GM12873 (cell line): ENCODE measurements around the gene LRRTM3.

ENCODE experiments used
- TF ChIP-seq, protein P1 (sequence below): IDR thresholded peaks from 2 replicates; pipeline ENCODE4 v1.5.1; 2012; ENCODE audit warnings: low read depth, mild to moderate bottlenecking, moderate library complexity, low read length, control low read depth; ENCODE audit not compliant: insufficient read depth; ENCODE audit errors: missing control alignments

LRRTM3 gene

DNA sequence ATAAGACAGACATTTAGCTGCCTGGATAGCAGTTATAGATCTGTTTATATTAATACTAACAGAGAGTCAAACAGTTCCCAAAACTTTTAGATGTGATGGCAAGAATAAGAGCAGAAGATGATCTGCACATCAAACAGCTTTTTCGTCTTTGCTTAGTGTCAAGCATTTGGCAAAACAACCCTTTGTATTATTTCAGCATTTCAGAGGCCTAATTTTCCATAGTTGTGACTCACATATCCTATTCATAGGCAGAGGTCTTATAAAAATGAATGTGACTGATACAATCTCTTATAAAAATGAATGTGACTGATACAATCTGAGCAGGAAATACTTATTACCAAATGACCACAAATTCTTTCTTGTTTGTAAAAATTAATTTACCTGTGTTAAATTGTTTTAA lies 71.2 kb downstream of the LRRTM3 start:
- TF ChIP-seq, protein P1, sequence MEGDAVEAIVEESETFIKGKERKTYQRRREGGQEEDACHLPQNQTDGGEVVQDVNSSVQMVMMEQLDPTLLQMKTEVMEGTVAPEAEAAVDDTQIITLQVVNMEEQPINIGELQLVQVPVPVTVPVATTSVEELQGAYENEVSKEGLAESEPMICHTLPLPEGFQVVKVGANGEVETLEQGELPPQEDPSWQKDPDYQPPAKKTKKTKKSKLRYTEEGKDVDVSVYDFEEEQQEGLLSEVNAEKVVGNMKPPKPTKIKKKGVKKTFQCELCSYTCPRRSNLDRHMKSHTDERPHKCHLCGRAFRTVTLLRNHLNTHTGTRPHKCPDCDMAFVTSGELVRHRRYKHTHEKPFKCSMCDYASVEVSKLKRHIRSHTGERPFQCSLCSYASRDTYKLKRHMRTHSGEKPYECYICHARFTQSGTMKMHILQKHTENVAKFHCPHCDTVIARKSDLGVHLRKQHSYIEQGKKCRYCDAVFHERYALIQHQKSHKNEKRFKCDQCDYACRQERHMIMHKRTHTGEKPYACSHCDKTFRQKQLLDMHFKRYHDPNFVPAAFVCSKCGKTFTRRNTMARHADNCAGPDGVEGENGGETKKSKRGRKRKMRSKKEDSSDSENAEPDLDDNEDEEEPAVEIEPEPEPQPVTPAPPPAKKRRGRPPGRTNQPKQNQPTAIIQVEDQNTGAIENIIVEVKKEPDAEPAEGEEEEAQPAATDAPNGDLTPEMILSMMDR, result no peak

DNA sequence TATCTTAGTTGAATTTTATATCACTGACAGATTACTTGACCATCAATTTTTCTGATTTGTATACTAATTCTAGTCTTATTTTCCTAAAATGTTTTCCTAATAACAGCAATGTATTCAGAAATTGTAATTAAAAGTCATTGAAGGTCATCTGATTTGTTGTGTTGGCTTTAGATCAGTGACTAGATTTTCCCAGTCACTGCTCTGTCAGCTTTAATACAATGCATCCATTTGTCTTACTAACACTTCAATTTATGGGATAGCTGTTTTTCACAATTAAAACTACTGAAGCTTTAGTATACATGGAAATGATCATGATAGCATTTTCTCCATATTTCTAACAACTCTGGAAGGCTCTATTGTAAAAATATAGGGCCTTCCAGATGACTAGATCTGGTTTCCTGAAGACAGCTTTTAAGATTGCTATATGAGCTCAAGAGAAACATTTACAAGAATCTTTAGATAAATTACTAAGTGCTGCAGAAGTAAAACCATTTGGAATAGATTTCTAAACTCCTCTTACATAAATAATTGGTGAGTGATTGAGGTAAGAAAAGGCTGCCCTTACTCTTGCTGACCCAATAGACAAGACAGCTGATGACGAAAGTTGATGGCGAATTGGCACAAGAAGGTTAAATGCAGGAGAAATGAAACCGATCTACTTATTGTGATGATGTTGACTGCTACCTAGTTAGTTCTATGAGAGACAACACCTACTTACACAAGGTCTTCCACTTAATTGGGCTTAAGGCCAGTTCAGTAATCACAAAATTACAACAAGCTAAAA lies 74.1 kb downstream of the LRRTM3 start:
- TF ChIP-seq, protein P1, result no peak

DNA sequence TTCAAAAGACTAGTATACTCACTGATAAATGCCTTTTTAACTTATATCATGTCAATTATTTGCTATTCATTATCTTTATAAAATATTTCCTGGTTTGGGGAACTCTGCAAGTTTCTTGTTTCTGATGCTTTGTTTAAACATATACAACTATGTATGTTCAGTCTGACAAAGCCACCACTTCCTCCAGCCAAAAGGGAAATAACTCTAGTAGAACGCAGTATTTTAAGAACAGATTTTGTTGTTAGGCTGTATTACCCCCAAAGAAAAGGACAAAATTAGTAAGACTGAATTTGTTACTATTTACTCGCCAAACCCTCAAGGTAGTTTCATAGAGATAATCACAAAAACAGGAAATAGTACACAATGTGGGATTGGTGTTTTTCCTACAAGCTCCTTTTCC lies 78.9 kb downstream of the LRRTM3 start:
- TF ChIP-seq, protein P1, result no peak

DNA sequence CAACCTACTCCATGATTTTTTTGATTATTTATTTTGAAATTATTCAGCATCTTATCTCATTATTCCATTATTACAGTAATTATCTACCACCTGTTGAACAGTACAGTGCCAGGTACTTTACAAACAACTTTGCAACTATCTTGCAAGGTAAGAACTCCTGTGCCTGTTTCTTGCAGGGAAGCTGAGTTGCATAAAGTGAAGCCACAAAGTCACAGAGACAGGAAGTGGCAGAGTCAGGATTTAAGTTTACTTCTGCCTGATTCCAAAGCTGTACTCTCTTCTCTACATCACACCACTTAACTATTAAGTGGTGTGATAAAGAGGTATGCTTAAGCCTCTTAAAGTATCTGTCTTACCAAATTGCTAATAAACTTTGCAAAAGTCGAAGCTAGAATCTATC lies 80.1 kb downstream of the LRRTM3 start:
- TF ChIP-seq, protein P1, result no peak

DNA sequence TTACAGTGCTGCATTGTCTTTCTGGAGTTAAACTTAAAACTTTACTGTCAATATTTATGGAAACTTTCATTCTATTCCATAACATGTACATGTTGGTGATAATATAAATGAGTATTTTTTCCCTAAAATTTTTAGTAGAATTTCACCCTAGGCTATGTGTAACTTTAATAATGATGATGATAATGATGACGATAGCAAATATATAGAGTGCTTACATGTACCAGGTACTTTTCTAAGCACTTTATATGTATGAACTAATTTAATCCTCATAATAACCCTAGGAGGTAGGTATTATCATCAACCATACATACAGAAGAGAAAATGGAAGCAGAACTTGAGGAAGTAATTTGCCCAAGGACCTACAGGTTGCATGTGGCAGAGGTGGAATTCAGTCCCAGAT lies 85.6 kb downstream of the LRRTM3 start:
- TF ChIP-seq, protein P1, result no peak

DNA sequence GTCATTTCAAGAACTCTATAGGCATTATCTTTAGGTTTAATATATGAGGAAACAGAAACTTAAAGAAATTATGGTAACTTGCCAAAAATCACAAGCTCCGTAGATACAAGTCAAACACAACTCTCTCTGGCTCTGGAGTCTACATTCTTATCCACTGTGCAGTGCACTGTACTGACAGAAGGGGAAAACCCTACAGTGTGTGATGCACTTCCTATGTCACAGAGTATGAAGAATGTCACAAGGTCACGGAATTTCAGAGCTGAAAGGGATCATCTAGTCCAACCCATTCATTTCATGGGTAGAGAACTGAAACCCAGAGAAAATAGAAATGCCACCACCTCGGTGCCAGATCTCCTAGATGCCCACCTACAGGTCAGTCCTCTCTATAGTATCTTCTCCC lies 86.1 kb downstream of the LRRTM3 start:
- TF ChIP-seq, protein P1, result no peak

DNA sequence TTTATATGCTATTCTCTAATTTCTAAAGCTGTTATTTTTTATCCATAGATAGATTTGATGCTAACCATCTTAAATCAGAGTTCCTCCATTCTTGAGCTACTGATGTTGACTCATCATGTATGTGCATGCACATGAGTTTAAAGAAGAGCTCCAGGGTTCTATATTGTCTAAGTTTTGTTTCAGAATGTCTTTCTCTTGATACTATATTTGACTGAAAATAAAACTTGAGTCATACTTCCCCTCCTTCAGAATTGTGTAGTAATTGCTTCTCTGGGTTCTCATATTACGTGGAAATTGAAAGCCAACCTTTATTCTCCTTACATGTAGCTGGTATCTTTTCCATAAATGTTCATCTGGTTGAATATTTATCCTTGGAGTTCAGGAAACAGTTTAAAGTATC lies 89.4 kb downstream of the LRRTM3 start:
- TF ChIP-seq, protein P1, result no peak
